HCT116 (cell line): ENCODE results near the gene TCF7L1. TPM values are rescaled to one million over a fixed set of nuclear protein-coding genes. Genes with fewer than 3 reads are reported as not detected.

Experiments
- ATAC-seq: fragments of 200-7000 bp; cut with Tn5 transposase; 2 replicates; pipeline ENCODE4 v1.9.1; 2020; ENCODE audit warnings: mild to moderate bottlenecking, moderate library complexity
- BruUV-seq: library from RNA; stranded (reverse); fragments of 400-500 nt; replicated peaks from 2 replicates; lab custom pipeline; 2021; lab: Mats Ljungman, UMichigan
- CTCF ChIA-PET: fragments of 300-600 bp; sonication (Branson Sonifier 250); formaldehyde crosslinking; loops from one replicate; lab custom pipeline; 2021; ENCODE audit warnings: antibody characterized with exemption; lab: Charles Lee
- POLR2A ChIA-PET: fragments of 300-600, 350-600 bp; sonication (Branson Sonifier 250); formaldehyde crosslinking; loops from one replicate; lab custom pipeline; 2021; ENCODE audit warnings: antibody characterized with exemption; lab: Charles Lee
- RAD21 ChIA-PET, 2 experiments: fragments of 300-600 bp; sonication (Branson Sonifier 250); formaldehyde crosslinking; loops; one replicate each; lab custom pipeline; 2023; ENCODE audit warnings: low total read pairs in 2 of 2; ENCODE audit not compliant: uncharacterized antibody in 2 of 2, unreplicated experiment in 2 of 2, low non-redundant PET in 1 of 2; lab: Charles Lee
- DNase-seq: peaks from one replicate; pipeline ENCODE4 v3.0.0-alpha.2; 2010; ENCODE audit warnings: low read depth, low spot score
- H2AFZ ChIP-seq: fragments of 200-600 bp; shearing (Covaris generic), sonication (generic); 2 replicates; pipeline ENCODE4 v1.6.1; 2017; ENCODE audit warnings: low read depth, mixed run types, mixed read lengths, antibody characterized with exemption, low read length; ENCODE audit not compliant: poor library complexity, severe bottlenecking
- H3K27ac ChIP-seq: 2 replicates; pipeline ENCODE4 v1.5.1; 2012; ENCODE audit warnings: low read depth, low read length
- H3K27me3 ChIP-seq: fragments of 200-600 bp; sonication (generic); 2 replicates; pipeline ENCODE4 v1.6.1; 2016; ENCODE audit warnings: mixed run types, low read length, mixed read lengths; ENCODE audit not compliant: insufficient read depth
- H3K36me3 ChIP-seq, 2 experiments: fragments of 200-500 bp in 1 of 2; fragments of 200-600 bp in 1 of 2; sonication (Bioruptor generic) in 1 of 2; sonication (generic) in 1 of 2; 2 replicates each; pipeline versions ENCODE4 v1.5.1 to v1.6.1; 2014 to 2016; ENCODE audit warnings: low read length in 2 of 2, inconsistent platforms in 1 of 2, mixed read lengths in 1 of 2, mixed run types in 1 of 2; ENCODE audit not compliant: insufficient read depth in 2 of 2, control insufficient read depth in 1 of 2
- H3K4me1 ChIP-seq, 2 experiments: fragments of 200-600 bp in 1 of 2; sonication (generic) in 1 of 2; 2 replicates each; pipeline versions ENCODE4 v1.5.1 to v1.6.1; 2012 to 2017; ENCODE audit warnings: low read length in 2 of 2, inconsistent platforms in 1 of 2, mild to moderate bottlenecking in 1 of 2, mixed read lengths in 1 of 2, mixed run types in 1 of 2, moderate library complexity in 1 of 2; ENCODE audit not compliant: insufficient read depth in 2 of 2, control insufficient read depth in 1 of 2
- H3K4me2 ChIP-seq: fragments of 200-600 bp; sonication (generic); 2 replicates; pipeline ENCODE4 v1.6.1; 2017; ENCODE audit warnings: mixed run types, low read length, mixed read lengths
- H3K4me3 ChIP-seq, 2 experiments: fragments of 200-600 bp in 1 of 2; sonication (generic) in 1 of 2; replicated peaks in 1 of 2; 2 replicates each; pipeline ENCODE4 v1.5.1; 2011 to 2016; ENCODE audit warnings: low read length in 2 of 2, control low read depth in 1 of 2, low read depth in 1 of 2, mild to moderate bottlenecking in 1 of 2, mixed read lengths in 1 of 2, mixed run types in 1 of 2
- H3K79me2 ChIP-seq: fragments of 200-600 bp; sonication (generic); 2 replicates; pipeline ENCODE4 v1.6.1; 2017; ENCODE audit warnings: mild to moderate bottlenecking, mixed run types, low read length, moderate library complexity, mixed read lengths; ENCODE audit not compliant: insufficient read depth
- H3K9ac ChIP-seq: fragments of 200-600 bp; sonication (generic); 2 replicates; pipeline ENCODE4 v1.6.1; 2016; ENCODE audit warnings: low read length, mixed read lengths
- H3K9me2 ChIP-seq: fragments of 200-600 bp; sonication (generic), shearing (Covaris generic); 2 replicates; pipeline ENCODE4 v1.6.1; 2017; ENCODE audit warnings: mixed run types, mild to moderate bottlenecking, moderate library complexity; ENCODE audit not compliant: insufficient read depth
- H3K9me3 ChIP-seq, 2 experiments: fragments of 200-500 bp in 1 of 2; fragments of 200-600 bp in 1 of 2; sonication (Bioruptor generic) in 1 of 2; sonication (generic) in 1 of 2; 2 replicates each; pipeline ENCODE4 v1.6.1; 2014 to 2017; ENCODE audit warnings: low read length in 2 of 2, mixed read lengths in 2 of 2, inconsistent platforms in 1 of 2, low read depth in 1 of 2, mild to moderate bottlenecking in 1 of 2, mixed run types in 1 of 2, moderate library complexity in 1 of 2; ENCODE audit not compliant: control insufficient read depth in 1 of 2, insufficient read depth in 1 of 2
- H4K20me1 ChIP-seq: fragments of 200-600 bp; sonication (generic), shearing (Covaris generic); 2 replicates; pipeline ENCODE4 v1.6.1; 2017; ENCODE audit warnings: mixed run types, mild to moderate bottlenecking, moderate library complexity; ENCODE audit not compliant: insufficient read depth
- CBX3 ChIP-seq: IDR thresholded peaks from 2 replicates; pipeline ENCODE4 v1.6.1; 2012; ENCODE audit warnings: low read depth
- EGR1 ChIP-seq: IDR thresholded peaks from 2 replicates; pipeline ENCODE4 v1.6.1; 2012; ENCODE audit warnings: low read depth
- ELF1 ChIP-seq: IDR thresholded peaks from 2 replicates; pipeline ENCODE4 v1.6.1; 2012; ENCODE audit warnings: low read depth, borderline replicate concordance
- EZH2phosphoT487 ChIP-seq: fragments of 200-600 bp; IDR thresholded peaks from 2 replicates; pipeline ENCODE4 v1.6.1; 2018; ENCODE audit warnings: antibody characterized with exemption, borderline replicate concordance
- FOSL1 ChIP-seq: IDR thresholded peaks from 2 replicates; pipeline ENCODE4 v1.6.1; 2012; ENCODE audit warnings: low read depth
- JUND ChIP-seq: IDR thresholded peaks from 2 replicates; pipeline ENCODE4 v1.6.1; 2012
- POLR2A ChIP-seq: IDR thresholded peaks from 2 replicates; pipeline ENCODE4 v1.7.0; 2011; ENCODE audit warnings: borderline replicate concordance; ENCODE audit not compliant: insufficient read depth, insufficient read length; ENCODE audit errors: extremely low read depth
- POLR2AphosphoS5 ChIP-seq: IDR thresholded peaks from 2 replicates; pipeline ENCODE4 v1.6.1; 2011; ENCODE audit warnings: mild to moderate bottlenecking, low read depth, low read length, moderate library complexity
- RAD21 ChIP-seq: IDR thresholded peaks from 2 replicates; pipeline ENCODE4 v1.6.1; 2012; ENCODE audit warnings: low read depth, mild to moderate bottlenecking
- SIN3A ChIP-seq: IDR thresholded peaks from 2 replicates; pipeline ENCODE4 v1.6.1; 2012; ENCODE audit warnings: low read depth
- SP1 ChIP-seq: IDR thresholded peaks from 2 replicates; pipeline ENCODE4 v1.6.1; 2012; ENCODE audit warnings: low read depth
- SRF ChIP-seq: IDR thresholded peaks from 2 replicates; pipeline ENCODE4 v1.6.1; 2012; ENCODE audit warnings: low read depth
- TCF7L2 ChIP-seq: IDR thresholded peaks from 2 replicates; pipeline ENCODE4 v1.7.0; 2011; ENCODE audit warnings: borderline replicate concordance, inconsistent platforms; ENCODE audit not compliant: insufficient read depth, insufficient read length; ENCODE audit errors: extremely low read depth
- ZFX ChIP-seq: fragments of 450-650 bp; IDR thresholded peaks from 2 replicates; pipeline ENCODE4 v1.6.1; 2017
- intact Hi-C: fragments of 100-400 bp; cut with micrococcal nuclease; formaldehyde crosslinking; loops from 2 replicates; pipeline ENCODE4 v1.10.0; 2022
- total RNA-seq: library from RNA; stranded (reverse); gene quantifications from one replicate; pipeline ENCODE4 v1.2.1, GENCODE V29; 2021; ENCODE audit not compliant: unreplicated experiment
- TF ChIP-seq, protein P1 (sequence below), 3 experiments: fragments of 200-600 bp in 1 of 3; sonication (generic) in 1 of 3; IDR thresholded peaks in 2 of 3; conservative IDR thresholded peaks in 1 of 3; 2 replicates each; pipeline ENCODE4 v1.5.1; 2012 to 2017; ENCODE audit warnings: low read depth in 2 of 3, low read length in 2 of 3, antibody characterized with exemption in 1 of 3, borderline replicate concordance in 1 of 3, control low read depth in 1 of 3, mild to moderate bottlenecking in 1 of 3, mixed read lengths in 1 of 3, mixed run types in 1 of 3, moderate library complexity in 1 of 3; ENCODE audit not compliant: insufficient read depth in 1 of 3
- TF ChIP-seq, protein P2 (sequence below): IDR thresholded peaks from 2 replicates; pipeline ENCODE4 v1.6.1; 2012; ENCODE audit warnings: low read depth

Gene TCF7L1
- total RNA-seq, 1 experiment from 2014 or later = 10.3 TPM

DNA sequence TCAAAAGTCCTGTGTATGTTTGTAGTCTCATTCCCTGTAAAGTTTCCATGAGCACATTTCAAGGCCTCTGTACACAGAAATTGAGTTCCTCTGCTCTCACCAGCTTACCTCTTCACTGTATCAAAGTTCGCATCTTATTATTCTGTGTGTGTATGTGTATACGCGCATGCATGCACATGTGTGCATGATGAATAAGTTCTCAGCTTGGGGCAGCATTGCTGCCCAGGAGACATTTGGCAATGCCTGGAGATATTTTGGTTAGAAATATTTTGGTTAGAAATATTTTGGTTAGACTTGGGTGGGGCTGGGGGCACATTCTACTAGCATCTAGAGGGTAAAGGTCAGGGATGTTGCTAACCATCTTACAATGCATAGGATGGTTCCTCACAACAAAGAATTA, 23.4 kb downstream of the TCF7L1 start (continued):
- TF ChIP-seq SIN3A (no peak), TCF7L2 (no peak), EGR1 (no peak), SRF (no peak)
- TF ChIP-seq, all 23 proteins: peak for 0

DNA sequence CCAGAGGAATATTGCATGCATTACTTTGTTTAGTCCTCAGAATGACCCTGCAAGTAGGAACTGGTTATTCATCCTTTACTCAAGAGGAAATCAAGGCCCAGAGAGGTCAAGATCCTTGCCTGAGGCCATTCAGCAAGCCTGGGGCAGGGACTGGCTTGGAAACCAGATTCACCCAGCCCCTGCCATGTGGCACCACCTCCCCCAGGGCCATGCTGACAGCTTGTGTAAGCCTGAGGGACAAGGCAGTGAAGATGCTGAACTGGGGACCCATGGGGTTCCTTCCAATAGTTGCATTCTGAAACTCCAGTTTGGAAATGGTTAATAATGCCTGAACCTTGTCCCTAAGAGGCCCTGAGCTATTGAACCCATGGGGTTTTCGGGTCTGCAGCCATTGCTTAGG, 24.2 kb downstream of the TCF7L1 start:
- ATAC-seq = no peak
- Histone ChIP-seq H3K27me3 (no peaks in the 10 kb centered on the region), H3K79me2 (no peaks in the 10 kb centered on the region), H3K9me2 (no peaks in the 10 kb centered on the region), H3K27ac (no peak overlapping the region), H4K20me1 (no peaks in the 10 kb centered on the region), H2AFZ (no peak overlapping the region), H3K9me3 (no peaks in the 10 kb centered on the region), H3K36me3 (no peaks in the 10 kb centered on the region), H3K4me3 (no peak overlapping the region), H3K4me1 (no peaks in the 10 kb centered on the region), H3K9ac (no peak overlapping the region), H3K4me2 (no peak overlapping the region)
- ChIA-PET POLR2A (no interaction called here), RAD21 (no interaction called here), CTCF (interaction anchor here (1.1 kb wide), 1 partner anchor 109 kb away, joined by 3 read pairs; no protein-coding TSS in a partner anchor)
- no peak for DNase-seq
- TF ChIP-seq POLR2A (no peak), SRF (no peak), SIN3A (no peak), TCF7L2 (no peak), JUND (no peak), ELF1 (no peak), POLR2AphosphoS5 (no peak), ZFX (no peak), FOSL1 (no peak), EGR1 (no peak), SP1 (no peak), EZH2phosphoT487 (no peak), CBX3 (no peak), RAD21 (no peak)
- TF ChIP-seq, protein P1, sequence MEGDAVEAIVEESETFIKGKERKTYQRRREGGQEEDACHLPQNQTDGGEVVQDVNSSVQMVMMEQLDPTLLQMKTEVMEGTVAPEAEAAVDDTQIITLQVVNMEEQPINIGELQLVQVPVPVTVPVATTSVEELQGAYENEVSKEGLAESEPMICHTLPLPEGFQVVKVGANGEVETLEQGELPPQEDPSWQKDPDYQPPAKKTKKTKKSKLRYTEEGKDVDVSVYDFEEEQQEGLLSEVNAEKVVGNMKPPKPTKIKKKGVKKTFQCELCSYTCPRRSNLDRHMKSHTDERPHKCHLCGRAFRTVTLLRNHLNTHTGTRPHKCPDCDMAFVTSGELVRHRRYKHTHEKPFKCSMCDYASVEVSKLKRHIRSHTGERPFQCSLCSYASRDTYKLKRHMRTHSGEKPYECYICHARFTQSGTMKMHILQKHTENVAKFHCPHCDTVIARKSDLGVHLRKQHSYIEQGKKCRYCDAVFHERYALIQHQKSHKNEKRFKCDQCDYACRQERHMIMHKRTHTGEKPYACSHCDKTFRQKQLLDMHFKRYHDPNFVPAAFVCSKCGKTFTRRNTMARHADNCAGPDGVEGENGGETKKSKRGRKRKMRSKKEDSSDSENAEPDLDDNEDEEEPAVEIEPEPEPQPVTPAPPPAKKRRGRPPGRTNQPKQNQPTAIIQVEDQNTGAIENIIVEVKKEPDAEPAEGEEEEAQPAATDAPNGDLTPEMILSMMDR (IDR thresholded peaks at IDR 0.05 in 2 of 3, conservative IDR thresholded peaks at IDR 0.05 in 1 of 3; ENCODE audit: borderline replicate concordance in 1 of 3, insufficient read depth in 1 of 3, low read depth in 2 of 3, low read length in 2 of 3) = no peak
- TF ChIP-seq, protein P2, sequence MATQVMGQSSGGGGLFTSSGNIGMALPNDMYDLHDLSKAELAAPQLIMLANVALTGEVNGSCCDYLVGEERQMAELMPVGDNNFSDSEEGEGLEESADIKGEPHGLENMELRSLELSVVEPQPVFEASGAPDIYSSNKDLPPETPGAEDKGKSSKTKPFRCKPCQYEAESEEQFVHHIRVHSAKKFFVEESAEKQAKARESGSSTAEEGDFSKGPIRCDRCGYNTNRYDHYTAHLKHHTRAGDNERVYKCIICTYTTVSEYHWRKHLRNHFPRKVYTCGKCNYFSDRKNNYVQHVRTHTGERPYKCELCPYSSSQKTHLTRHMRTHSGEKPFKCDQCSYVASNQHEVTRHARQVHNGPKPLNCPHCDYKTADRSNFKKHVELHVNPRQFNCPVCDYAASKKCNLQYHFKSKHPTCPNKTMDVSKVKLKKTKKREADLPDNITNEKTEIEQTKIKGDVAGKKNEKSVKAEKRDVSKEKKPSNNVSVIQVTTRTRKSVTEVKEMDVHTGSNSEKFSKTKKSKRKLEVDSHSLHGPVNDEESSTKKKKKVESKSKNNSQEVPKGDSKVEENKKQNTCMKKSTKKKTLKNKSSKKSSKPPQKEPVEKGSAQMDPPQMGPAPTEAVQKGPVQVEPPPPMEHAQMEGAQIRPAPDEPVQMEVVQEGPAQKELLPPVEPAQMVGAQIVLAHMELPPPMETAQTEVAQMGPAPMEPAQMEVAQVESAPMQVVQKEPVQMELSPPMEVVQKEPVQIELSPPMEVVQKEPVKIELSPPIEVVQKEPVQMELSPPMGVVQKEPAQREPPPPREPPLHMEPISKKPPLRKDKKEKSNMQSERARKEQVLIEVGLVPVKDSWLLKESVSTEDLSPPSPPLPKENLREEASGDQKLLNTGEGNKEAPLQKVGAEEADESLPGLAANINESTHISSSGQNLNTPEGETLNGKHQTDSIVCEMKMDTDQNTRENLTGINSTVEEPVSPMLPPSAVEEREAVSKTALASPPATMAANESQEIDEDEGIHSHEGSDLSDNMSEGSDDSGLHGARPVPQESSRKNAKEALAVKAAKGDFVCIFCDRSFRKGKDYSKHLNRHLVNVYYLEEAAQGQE = no peak
- BruUV-seq = no TSS peak
- intact Hi-C loops = no loop called here
